HK-2 (cell line): Measurements from ENCODE around the gene KLHDC10.
A peak's percentile ranks its signal among the peaks of the same experiment; 100 is the strongest.
"Not testable (repeated sequence)": the region's sequence is repeated elsewhere in the genome, so short reads cannot be mapped to it uniquely, and the experiment has no call there.

ENCODE experiments used
- DNase-seq: peaks from one replicate; pipeline ENCODE4 v3.0.0-alpha.2; 2018; ENCODE audit not compliant: unreplicated experiment

KLHDC10 gene

DNA sequence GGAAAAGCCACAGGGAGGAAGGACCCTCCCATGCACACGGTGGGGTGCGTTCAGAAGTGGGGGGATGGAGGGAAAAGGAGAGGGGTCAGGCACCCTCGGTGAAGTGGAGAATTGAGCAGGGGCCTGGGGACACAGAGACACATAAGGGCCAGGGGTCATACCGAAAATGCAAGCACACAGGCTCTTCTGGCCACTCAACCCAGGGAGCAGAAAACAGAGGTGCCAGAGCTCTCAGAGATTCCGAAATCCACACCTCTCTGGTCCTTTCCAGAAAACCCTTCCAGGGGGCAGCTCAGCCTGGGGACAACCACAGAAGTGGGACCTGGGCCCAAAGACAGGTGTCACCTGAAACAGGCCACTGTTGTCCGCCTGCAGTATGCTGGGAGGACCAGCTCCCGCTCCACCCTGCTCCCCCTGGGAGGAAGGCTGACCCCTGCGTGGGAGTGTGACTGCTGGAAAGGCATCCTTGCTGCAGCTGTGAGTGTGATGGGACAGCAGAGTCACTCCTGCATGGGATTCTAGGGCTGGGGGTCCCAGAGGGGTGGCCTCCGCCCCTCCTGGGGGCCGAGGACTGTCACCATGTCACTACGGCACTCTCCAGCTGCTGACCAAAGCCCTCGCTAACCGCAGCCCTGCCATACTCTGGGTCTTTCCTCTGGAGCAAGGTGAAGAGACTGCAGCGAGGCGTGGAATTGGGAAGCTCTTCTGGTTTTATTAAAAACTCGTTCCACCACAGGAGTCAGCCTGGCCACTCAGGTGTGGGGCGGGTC is 71.7 kb downstream of the KLHDC10 start:
- DNase-seq, result no peak

DNA sequence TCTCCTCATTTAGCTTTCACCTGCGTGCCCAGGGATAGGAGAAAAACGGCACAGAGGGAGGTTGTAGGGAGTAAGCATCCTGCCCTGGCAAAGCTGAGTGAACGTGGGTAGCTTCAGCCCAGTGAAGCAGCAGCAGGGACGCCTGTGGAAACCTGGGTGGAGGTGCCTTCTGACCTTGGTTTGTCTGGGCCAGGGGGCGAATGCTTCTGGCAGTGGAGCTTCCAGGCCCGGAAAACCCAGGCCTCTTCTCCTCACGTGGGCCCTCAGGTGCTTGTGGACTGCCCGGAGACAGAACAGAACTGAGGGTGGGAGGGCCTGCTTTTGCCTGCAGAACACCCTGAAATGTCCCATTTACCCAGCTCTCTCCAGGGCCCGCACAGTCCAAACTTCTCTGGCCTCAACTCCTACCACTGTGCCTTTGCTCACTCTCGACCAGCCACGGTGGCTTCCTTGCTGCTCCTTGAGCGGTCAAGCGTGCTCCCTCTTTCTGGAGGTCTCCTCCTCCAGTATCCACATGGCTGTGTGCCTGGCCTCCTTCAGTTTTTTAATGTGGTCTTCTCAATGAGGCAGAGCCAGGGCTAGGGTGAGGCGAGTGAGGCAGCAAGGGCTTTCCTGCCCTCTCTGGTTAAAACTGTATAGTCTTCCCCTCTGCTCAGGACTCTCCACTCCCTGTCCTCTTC is 72.5 kb downstream of the KLHDC10 start:
- peak; percentile 65 for DNase-seq

DNA sequence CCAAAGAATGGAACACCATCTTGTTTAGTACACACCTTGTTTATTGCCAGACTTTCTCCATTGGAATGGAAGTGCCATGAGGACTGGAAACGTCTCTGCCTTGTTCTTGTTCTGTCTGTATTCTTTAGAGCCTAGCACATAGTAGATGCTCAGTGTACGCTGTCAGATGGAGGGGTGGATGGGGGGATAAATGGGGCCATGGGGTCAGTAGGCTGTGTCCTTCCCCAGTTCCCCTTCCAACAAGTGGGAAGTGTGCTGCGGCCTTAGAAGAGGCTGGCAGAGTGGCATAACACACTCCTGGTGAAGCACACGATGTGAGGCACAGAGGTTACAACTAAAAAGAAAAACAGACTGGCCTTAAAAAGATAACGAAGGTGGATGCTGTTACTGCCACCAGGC is 73.0 kb downstream of the KLHDC10 start:
- no peak for DNase-seq

DNA sequence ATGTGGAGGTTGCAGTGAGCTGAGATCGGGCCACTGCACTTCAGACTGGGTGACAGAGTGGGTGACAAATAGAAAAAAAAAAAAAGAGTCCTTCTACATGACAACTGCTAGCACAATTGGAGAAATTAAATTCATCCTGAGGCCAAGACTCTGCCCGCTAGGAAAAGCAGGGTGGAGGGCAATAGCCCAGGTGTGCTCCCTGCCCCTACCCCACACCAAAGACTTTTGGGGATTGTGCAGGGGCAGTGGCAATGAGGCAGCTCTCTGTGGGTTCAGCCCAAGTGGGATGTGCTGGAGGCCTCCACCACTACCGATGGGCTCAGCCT is 73.6 kb downstream of the KLHDC10 start:
- DNase-seq, result no peak

DNA sequence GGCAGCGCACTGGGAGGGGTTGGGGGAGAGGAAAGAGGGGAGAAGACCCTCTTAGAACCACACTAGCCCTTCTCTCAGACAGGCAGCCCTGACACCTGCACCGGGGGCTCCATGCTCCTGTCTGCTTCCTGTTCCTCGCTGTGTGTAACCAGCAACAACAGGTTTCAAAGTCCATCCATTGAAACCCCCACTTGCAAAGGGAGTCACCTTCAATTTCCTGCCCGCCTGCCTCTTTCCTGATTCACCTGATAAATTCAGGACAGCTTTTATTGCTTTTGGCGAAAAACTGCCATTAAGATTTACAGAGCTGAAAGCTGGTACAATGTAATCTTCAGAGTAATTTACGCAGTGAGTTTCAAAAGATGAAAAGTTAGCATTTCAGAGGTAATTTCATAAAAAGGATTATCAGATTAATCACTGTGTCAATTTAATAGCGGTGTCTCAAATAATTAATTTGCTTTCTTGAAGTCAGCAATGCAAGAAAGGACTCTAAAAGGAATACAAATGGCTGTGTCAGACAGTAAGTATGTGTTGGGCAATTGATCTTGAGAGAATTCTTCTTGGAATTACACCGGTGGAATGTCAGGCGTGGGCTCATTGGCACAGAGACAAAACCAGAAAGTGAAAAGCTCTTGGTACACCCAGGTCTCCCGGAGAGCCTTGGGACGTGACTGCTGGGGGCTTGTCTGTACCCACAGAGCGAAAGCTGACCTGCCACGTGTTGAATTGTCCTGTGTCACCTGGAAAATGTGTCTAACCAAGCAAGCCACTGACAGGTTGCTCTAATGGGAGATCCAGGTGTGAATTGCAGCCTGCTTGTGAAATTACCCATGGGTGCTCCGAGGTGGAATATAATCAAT is 74.2 kb downstream of the KLHDC10 start:
- DNase-seq, result peak; percentile 67

DNA sequence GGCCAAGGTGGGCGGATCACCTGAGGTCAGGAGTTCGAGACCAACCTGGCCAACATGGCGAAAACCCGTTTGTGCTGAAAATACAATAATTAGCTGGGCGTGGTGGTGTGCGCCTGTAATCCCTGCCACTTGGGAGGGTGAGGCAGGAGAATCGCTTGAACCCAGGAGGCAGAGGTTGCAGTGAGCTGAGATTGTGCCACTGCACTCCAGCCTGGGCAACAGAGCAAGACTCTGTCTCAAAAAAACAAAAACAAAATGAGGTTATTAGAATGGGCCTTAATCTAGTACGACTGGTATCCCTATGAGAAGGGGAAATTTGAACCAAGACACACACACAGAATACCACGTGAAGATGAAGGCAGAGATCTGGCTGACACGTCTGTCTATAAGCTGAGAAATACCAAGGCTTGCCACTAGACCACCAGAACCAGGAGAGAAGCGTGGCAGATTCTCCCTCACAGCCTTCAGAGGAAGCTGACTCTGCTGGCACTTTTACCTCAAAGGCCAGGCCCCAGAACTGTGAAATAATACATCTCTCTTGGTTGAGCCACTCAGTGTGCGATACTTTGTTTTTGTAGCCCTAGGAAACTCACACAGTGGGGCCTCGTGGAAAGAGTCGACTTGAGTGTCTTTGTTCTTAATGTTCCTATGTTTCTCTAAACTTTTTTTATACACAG is 75.2 kb downstream of the KLHDC10 start:
- no peak for DNase-seq

DNA sequence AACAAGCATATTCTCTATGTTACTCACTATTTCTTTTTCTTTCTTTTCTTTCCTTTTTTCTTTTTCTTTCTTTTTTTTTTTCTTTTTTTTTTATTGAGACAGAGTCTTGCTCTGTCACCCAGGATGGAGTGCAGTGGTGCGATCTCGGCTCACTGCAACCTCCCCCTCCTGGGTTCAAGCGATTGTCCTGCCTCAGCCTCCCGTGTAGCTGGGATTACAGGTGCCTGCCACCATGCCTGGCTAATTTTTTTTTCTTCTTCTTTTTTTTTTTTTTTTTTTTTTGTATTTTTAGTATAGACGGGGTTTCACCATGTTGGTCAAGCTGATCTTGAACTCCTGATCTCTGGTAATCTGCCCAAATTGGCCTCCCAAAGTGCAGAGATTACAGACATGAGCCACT is 75.8 kb downstream of the KLHDC10 start:
- DNase-seq, result not testable (repeated sequence)

DNA sequence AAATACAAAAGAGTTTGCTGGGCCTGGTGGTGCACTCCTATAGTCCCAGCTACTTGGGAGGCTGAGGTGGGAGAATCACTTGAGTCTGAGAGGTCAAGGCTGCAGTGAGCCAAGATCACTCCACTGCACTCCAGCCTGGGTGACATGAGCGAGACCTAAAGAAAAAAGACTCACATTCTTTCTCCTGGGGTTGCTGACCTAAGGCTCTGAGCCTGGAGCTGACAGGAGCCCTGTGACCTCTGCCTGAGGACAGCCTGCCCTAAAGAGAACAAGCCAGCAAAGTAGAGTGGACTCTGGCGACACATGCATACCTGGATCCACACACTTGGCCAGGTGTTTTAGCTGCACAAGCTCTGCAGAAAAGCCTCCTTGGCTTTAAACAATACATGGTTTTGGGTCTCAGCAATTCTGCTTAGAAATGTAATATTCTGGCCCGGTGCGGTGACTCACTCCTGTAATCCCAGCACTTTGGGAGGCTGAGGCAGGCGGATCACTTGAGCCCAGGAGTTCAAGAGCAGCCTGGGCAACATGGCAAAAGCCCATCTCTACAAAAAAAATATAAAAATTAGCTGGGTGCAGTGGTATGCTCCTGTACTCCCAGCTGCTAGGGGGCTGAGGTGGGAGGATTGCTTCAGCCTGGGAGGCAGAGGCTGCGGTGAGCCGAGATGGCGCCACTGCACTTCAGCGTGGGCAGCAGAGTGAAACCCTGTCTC is 76.5 kb downstream of the KLHDC10 start:
- no peak for DNase-seq

DNA sequence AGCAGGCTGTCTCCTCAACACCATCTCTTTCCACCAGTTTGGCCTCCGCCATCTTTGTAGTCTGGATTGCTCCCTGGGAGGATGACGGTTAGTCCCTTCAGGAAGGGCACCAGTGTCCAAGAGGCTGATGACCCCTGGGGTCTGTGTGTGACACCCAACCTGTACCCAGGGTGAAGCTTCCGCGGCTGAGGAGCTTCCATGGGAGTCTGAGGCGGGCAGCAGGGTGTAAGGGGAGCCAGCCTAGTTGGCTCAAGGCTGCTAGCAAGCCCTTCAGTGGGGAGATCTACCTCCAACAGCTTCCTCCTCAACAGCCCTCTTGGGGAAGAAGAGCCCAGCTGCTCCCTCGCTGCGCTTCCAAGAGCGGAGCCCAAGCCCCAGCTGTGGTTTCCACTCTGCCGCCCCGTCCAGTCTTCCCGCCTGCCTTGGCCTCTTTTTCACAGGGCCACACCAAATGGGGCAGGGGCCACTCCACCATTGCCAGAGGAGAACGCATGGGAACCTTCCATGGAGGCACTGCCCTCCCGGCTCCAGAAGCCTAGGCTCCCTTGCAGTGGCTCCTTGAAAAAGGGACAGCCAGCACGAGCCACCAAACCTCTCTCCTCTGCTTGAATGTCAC is 77.5 kb downstream of the KLHDC10 start:
- DNase-seq, result no peak

DNA sequence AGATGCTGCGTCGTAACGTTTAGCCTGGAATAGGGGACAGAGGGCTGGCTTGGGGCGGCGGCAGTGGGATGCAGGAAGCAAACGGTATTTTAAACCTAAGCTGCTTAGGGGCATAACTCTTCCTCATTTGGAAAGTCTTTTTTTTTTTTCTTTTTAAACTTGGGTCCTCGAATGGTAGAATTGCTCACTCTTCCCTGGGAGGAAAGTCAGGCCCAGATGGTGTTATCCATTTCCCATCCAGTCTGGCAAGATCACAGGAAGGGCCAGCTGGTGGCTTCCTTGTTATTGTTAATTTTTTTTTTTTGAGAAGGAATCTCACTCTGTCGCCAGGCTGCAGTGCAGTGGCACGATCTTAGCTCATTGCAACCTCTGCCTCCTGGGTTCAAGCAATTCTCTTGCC is 78.2 kb downstream of the KLHDC10 start:
- DNase-seq, result no peak

DNA sequence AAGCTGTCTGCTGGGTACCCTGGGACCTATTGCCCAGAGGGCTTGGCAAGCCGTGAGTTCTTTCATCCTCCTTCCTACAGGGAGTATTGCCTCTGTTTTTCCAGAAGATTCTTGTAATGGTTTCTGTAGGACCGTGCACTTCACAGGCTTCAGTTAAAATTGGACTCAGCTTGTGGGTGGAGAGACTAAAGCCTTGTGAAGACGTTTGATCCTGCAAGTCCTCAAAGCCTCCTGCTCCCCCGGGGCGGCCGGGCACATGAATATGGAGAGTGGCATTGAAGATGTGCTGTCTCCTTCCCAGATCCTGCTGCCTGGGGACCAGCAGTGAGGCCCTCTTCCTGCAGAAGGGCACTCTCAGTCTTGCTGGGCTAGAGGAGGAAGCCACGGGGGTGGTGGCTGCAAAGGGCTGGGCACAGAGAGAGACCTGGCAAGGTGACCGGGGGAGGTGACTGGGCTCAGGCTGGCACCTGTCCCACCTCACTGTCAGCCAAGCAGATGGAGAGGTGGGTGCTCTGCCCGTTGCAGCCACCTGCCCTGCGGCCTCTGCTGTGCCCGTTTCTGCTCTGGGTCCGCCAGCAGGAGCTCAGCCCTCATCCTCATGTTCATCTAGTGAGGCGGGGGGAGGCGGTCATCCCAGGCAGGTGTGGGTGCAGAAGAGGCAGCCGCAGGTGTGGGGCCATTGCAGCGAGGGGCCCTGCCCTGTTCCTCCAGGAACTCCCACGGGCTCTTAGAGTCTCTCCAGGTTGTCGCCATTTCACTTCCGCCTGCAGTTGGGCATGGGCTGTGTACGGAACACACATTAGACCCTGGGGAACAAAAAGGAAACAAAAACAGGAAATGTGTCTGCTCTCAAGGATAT is 79.2 kb downstream of the KLHDC10 start:
- DNase-seq, result no peak

DNA sequence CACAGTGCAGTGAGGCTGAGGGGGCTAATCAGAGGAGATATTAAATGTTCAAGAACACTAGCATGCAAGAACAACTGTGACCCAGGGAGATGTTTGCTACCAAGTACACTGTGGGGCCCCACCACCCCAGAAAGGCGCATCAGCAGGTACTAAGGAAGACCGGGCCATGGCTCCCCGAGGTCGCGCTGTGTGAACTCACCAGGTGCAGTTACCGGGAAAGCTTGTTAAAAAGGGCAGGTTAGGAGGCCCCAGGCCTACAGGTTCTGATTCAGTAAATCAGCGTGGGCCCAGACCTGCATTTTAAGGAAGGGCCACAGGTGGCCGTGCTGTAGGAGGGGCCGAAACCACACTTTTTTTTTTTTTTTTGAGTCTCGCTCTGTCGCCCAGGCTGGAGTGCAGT is 80.3 kb downstream of the KLHDC10 start:
- DNase-seq, result no peak

DNA sequence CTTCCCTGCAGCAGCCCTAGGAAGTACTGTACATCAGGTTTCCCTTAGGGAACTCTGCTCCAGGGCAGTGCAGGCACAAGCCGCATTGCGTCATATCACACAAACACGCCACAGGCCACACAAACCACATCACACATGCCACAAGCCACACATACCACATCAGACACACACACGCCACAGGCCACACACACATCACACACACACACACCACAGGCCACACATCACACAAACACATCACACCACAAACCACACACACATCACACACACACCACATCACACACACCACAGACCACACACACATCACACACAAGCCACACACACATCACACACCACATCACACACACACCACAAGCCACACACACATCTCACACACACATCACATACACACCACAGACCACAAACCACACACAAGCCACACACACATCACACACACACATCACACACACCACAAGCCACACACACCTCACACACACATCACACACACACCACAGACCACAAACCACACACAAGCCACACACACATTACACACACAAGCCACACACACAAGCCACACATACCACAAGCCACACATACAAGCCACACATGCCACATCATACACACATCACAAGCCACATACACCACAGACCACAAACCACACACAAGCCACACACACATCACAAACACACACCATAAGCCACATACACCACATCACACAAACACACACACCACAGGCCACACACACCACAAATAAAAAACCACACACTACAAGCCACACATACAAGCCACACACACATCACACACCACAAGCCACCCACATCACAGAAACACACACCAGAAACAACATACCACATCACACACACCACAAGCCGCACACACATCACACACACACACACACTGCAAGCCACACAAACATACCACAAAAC is 81.5 kb downstream of the KLHDC10 start:
- DNase-seq, result no peak

DNA sequence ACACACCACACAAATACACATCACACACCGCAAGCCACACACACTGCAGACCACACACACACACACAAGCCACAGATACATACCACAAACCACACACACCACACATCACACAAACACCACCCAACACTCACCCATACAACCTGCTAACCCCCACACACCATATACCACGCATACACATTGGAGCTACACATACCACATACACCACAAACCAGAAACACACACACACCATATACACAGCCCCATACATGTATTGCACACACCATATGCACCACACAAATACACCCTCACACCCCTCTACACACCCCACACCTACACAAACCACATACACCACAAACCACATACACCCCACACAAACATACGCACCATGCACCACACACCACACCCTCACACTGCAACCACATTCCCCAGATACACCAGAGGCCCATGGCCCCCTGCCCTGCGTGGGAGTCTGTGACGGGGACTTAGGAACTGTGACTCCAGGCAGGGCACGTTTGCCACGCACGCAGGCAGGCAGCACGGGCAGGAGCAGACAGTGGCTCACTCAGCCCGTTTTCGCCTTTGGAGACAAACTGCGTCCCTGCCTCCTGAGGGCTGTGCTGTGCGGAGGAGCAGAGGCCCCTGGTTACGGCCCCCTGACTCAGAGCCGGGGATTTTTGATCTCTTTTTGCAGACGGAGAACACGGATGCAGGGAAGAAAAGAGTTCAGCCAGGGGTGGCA is 82.3 kb downstream of the KLHDC10 start:
- no peak for DNase-seq

DNA sequence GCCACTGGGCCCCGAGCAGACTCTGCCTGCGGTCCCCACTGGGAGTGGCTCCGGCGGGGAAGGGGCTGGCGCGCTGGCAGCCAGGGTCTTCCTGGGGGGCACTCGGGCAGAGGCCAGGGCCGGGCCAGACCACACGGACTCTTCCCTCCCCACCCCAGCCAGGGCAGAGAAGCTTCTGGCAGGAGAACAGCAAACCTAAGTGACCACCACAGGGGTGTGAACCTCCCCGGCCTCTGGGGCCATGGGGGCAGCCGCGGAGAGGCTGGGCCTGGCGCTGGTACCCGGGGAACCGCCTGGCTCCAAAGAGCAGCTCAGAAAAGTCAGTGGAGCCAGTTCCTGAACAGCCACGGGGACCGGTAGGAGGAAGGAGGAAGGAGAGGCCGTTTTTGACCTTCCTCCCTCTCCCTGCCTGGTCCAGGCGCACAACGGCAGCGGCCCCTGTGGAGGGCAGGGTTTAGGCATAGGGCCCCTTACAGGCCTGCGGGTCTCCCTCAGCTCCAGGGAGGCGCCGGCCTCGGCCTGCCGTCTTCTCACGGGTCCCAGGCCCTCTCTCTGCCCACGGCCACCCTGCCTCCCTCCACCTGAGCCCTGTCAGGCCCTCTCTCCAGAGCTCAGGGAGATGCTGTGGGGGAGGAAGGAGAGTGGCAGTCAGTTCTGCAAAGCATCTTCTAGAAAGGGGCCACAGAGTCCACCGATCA is 83.0 kb downstream of the KLHDC10 start:
- no peak for DNase-seq

DNA sequence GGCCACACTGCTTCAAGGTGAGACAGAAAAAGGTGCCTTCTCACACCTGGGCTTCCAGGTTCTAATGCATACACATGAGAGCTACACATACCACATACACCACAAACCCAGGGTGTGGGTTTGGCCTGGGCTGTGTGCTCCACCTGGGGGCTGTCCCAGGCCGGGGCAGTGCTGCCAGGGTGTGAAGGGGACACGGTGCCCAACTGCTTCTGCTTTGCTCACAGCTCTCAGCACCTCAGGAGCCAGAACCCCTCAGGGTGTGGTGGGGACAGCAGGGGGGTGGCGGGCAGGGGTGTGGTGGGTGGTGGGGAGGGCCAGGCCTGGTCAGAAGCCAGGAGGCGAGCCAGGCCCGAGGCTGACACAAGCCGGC is 83.8 kb downstream of the KLHDC10 start:
- DNase-seq, result no peak

DNA sequence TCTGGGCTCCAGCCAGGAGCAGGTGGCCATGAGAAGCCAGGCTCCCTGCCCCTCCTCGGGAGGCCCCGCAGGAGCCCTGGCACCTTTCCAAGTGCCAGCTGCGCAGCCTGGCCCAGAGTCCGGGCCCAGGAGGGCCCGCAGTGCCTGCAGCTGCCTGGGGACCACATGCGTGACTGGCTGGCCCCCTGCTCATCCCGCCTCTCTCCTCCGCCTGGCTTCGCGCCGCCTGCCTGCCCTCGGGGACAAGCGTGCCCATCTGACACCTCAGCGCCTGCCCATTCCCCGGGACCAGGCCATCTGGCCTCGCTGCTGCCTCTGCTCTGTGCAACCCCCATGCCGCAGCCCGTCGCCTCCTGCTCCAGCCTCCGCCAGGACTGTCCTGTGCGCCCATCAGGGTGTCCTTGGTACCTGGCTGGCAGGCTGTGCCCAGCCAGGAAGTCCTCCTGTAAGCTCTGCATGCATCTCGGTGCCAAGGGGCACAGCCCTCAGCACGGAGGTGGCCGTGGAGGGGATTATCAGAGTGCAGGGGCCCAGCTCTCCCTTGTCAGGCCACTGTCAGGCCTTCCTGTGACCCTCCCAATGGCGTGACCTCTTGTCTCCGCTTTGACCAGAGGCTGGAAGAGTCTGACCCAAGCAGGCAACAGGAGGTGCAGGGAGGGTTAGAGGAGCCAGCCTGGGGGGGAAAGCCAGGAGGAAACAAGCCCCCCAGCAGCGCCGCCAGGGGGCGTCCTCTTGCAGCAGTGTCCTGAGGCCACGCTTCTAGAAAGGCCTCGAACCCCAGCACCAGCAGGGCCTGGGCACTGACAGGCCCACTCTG is 84.4 kb downstream of the KLHDC10 start:
- DNase-seq, result no peak
